Measurements from ENCODE around the gene G6PC3. TPM values are rescaled to one million over a fixed set of nuclear protein-coding genes. Genes with fewer than 3 reads are reported as not detected.

The G6PC3 gene
- total RNA-seq, 1 experiment from 2014 or later: 105 TPM

- peaks cover 5% of the 10 kb centered on the region for H3K23me2 ChIP-seq (ENCODE audit: insufficient read length, low read depth, low read length, poor library complexity, severe bottlenecking)
- no peak for TF ChIP-seq CTCF (conservative IDR thresholded peaks at IDR 0.05)
- no peak overlapping the region for H3K56ac ChIP-seq (ENCODE audit: insufficient read length, low read depth, low read length)
- Mint-ChIP-seq H3K4me1 (peaks cover 23 to 32% of the 10 kb centered on the region in 2 experiments), H3K36me3 (ENCODE audit: insufficient read depth in 1 of 3, low read depth in 3 of 3) (peaks cover 25 to 67% (median 59%) of the 10 kb centered on the region in 3 experiments; a peak in 6 of 7 replicates), H3K4me3 (peak overlapping the region in 1 of 2 experiments; percentile 47; a peak in 2 of 5 replicates), H3K27me3 (ENCODE audit: low read depth) (peaks cover 1% of the 10 kb centered on the region), H3K27ac (peak overlapping the region in 1 of 3 experiments; percentile 91; a peak in 3 of 7 replicates), H3K9me3 (no peaks in the 10 kb centered on the region)
- no peak overlapping the region for H3K23ac ChIP-seq (ENCODE audit: insufficient read length, low read depth, low read length)
- H3T11ph ChIP-seq (ENCODE audit: low read length): no peak overlapping the region
- no peak overlapping the region for H2BK20ac ChIP-seq (ENCODE audit: low read depth, low read length, poor library complexity, severe bottlenecking)
- no peaks in the 10 kb centered on the region for H3K79me2 ChIP-seq (ENCODE audit: insufficient read depth, low read length)
- H3K14ac ChIP-seq (ENCODE audit: insufficient read depth, low read length): no peak overlapping the region
- H3K9ac ChIP-seq (ENCODE audit: extremely low read depth, insufficient read length, low read length): no peak overlapping the region
- no peak overlapping the region for H4K5ac ChIP-seq (ENCODE audit: insufficient read length, low read depth, low read length)
- H4K8ac ChIP-seq (replicated peaks; ENCODE audit: insufficient read length, low read depth, low read length): no peak overlapping the region
- no peak overlapping the region for H3K4me2 ChIP-seq (ENCODE audit: insufficient read depth, insufficient read length, low read length)
- H2BK12ac ChIP-seq (ENCODE audit: insufficient read length, low read depth, low read length): no peak overlapping the region
- no peak overlapping the region for H2BK15ac ChIP-seq (ENCODE audit: low read depth, low read length)
- H2AFZ ChIP-seq (ENCODE audit: low read length): no peak overlapping the region
- WGBS (ENCODE audit: extremely low coverage, insufficient read length, low lambda C conversion rate): no CpG with 5 or more reads among the region's 21 CpGs
- no peaks in the 10 kb centered on the region for H3K4me1 ChIP-seq (ENCODE audit: insufficient read depth, low read length)
- no peak overlapping the region for H3K27ac ChIP-seq (ENCODE audit: insufficient read length, low read depth, low read length)
- H3K4ac ChIP-seq (ENCODE audit: low read depth, low read length): no peak overlapping the region
- H2BK120ac ChIP-seq (ENCODE audit: low read depth, low read length, poor library complexity, severe bottlenecking): no peak overlapping the region
- no peak overlapping the region for H2AK5ac ChIP-seq (ENCODE audit: insufficient read length, low read length)
- no peaks in the 10 kb centered on the region for H3K9me3 ChIP-seq (ENCODE audit: control insufficient read depth, low read depth, low read length)
- no peaks in the 10 kb centered on the region for H4K20me1 ChIP-seq (ENCODE audit: control insufficient read depth, insufficient read depth, insufficient read length)
- H3K27me3 ChIP-seq (ENCODE audit: insufficient read depth, low read length): no peaks in the 10 kb centered on the region
- no peak overlapping the region for H3K18ac ChIP-seq (ENCODE audit: insufficient read length, low read depth, low read length)
- H4K91ac ChIP-seq (ENCODE audit: insufficient read length, low read depth, low read length): no peak overlapping the region
- no peaks in the 10 kb centered on the region for H3K79me1 ChIP-seq (ENCODE audit: insufficient read depth, low read depth, low read length, poor library complexity, severe bottlenecking)
- no peak overlapping the region for H2BK5ac ChIP-seq (ENCODE audit: insufficient read length, low read length)
- DNase-seq: no peak
Measured at GRCh38 chr17:44082256-44082927, 11.9 kb downstream of the G6PC3 start.

All from H9 (cell line).